GM12878 (cell line): ENCODE data around the gene ADGRA3. TPM values are rescaled to one million over a fixed set of nuclear protein-coding genes. Genes with fewer than 3 reads are reported as not detected.

Experiments used
- ATAC-seq: fragments of 200-7000 bp; cut with Tn5 transposase; 3 replicates; pipeline ENCODE4 v1.9.1; 2020; ENCODE audit warnings: mild to moderate bottlenecking, moderate library complexity
- BruUV-seq: library from RNA; stranded (reverse); fragments of 400-500 nt; replicated peaks from 2 replicates; lab custom pipeline; 2021; lab: Mats Ljungman, UMichigan
- CTCF ChIA-PET: fragments of 300-600 bp; sonication (Branson Sonifier 250); formaldehyde crosslinking; extraction: SDS; loops from one replicate; lab custom pipeline; 2021; ENCODE audit warnings: inconsistent platforms; lab: Yijun Ruan, JAX
- POLR2A ChIA-PET: fragments of 350-600 bp; formaldehyde crosslinking; extraction: SDS; loops from one replicate; lab custom pipeline; 2021; ENCODE audit warnings: inconsistent platforms; lab: Charles Lee
- RAD21 ChIA-PET: fragments of 300-600 bp; sonication (Branson Sonifier 250); formaldehyde crosslinking; loops from one replicate; lab custom pipeline; 2023; ENCODE audit warnings: antibody characterized with exemption; ENCODE audit not compliant: unreplicated experiment; lab: Charles Lee
- SMC1A ChIA-PET: fragments of 300-600 bp; sonication (Branson Sonifier 250); formaldehyde crosslinking; loops from one replicate; lab custom pipeline; 2023; ENCODE audit not compliant: unreplicated experiment, uncharacterized antibody; lab: Charles Lee
- DNase-seq: peaks from one replicate; pipeline ENCODE4 v3.0.0-alpha.2; 2011; ENCODE audit warnings: low read depth, low spot score
- FAIRE-seq: peaks from 3 replicates; lab custom pipeline; 2011; peaks lifted over from hg19 to GRCh38; lab: Jason Lieb, UNC
- H2AFZ ChIP-seq: 2 replicates; pipeline ENCODE4 v1.6.0; 2011; ENCODE audit warnings: low read depth, low read length, control low read depth; ENCODE audit not compliant: control insufficient read depth
- H3K27ac ChIP-seq: 2 replicates; pipeline ENCODE4 v1.5.1; 2011; ENCODE audit warnings: control low read depth; ENCODE audit not compliant: control insufficient read depth, insufficient read depth
- H3K27me3 ChIP-seq, 2 experiments: replicated peaks in 1 of 2; 2 replicates each; pipeline versions ENCODE4 v1.6.0 to v1.6.1; 2011; ENCODE audit warnings: low read length in 1 of 2; ENCODE audit not compliant: control insufficient read depth in 2 of 2, insufficient read depth in 2 of 2
- H3K36me3 ChIP-seq, 2 experiments: 2 replicates each; pipeline ENCODE4 v1.5.1; 2011; ENCODE audit warnings: low read length in 1 of 2; ENCODE audit not compliant: control insufficient read depth in 2 of 2, insufficient read depth in 2 of 2
- H3K4me1 ChIP-seq: 2 replicates; pipeline ENCODE4 v1.6.1; 2011; ENCODE audit warnings: mild to moderate bottlenecking, low read length, moderate library complexity, mixed read lengths; ENCODE audit not compliant: control insufficient read depth, insufficient read depth
- H3K4me2 ChIP-seq: 2 replicates; pipeline ENCODE4 v1.6.0; 2011; ENCODE audit warnings: control low read depth; ENCODE audit not compliant: control insufficient read depth, insufficient read depth
- H3K4me3 ChIP-seq: fragments of 200-600 bp; sonication (generic); 2 replicates; pipeline ENCODE4 v1.5.1; 2016
- H3K79me2 ChIP-seq: 2 replicates; pipeline ENCODE4 v1.6.0; 2011; ENCODE audit warnings: low read length; ENCODE audit not compliant: control insufficient read depth, insufficient read depth
- H3K9ac ChIP-seq: 2 replicates; pipeline ENCODE4 v1.8.0; 2011; ENCODE audit warnings: low read length, control low read depth, mixed read lengths; ENCODE audit not compliant: control insufficient read depth, insufficient read depth
- H3K9me3 ChIP-seq: replicated peaks from 3 replicates; pipeline ENCODE4 v1.5.1; 2011; ENCODE audit warnings: mild to moderate bottlenecking, low read length; ENCODE audit not compliant: control insufficient read depth, insufficient read depth
- H4K20me1 ChIP-seq: 2 replicates; pipeline ENCODE4 v1.6.0; 2011; ENCODE audit not compliant: control insufficient read depth, insufficient read depth
- BCL11A ChIP-seq: IDR thresholded peaks from 2 replicates; pipeline ENCODE4 v1.6.1; 2011; ENCODE audit warnings: low read depth, low read length
- EGR1 ChIP-seq, 2 experiments: IDR thresholded peaks; 1 replicate in 1 of 2; 2 replicates in 1 of 2; pipeline ENCODE4 v1.6.1; 2011 to 2012; ENCODE audit warnings: low read depth in 2 of 2, low read length in 2 of 2, borderline replicate concordance in 1 of 2, mild to moderate bottlenecking in 1 of 2, moderate library complexity in 1 of 2
- EP300 ChIP-seq, 2 experiments: fragments of 150-350 bp in 1 of 2; IDR thresholded peaks; 2 replicates each; pipeline ENCODE4 v1.6.1; 2011 to 2012; ENCODE audit warnings: low read depth in 2 of 2, low read length in 2 of 2, borderline replicate concordance in 1 of 2, improper control_type of control experiment in 1 of 2, inconsistent platforms in 1 of 2; ENCODE audit not compliant: control insufficient read depth in 1 of 2
- ETV6 ChIP-seq, 2 experiments: fragments of 450-650 bp in 1 of 2; IDR thresholded peaks in 1 of 2; conservative IDR thresholded peaks in 1 of 2; 2 replicates each; pipeline ENCODE4 v1.6.1; 2014; ENCODE audit warnings: antibody characterized with exemption in 1 of 2, borderline replicate concordance in 1 of 2, low read depth in 1 of 2, mild to moderate bottlenecking in 1 of 2, moderate library complexity in 1 of 2
- GATAD2B ChIP-seq: fragments of 450-650 bp; conservative IDR thresholded peaks from 2 replicates; pipeline ENCODE4 v1.6.1; 2017; ENCODE audit warnings: low read depth, mild to moderate bottlenecking, moderate library complexity
- HDGF ChIP-seq: fragments of 450-650 bp; IDR thresholded peaks from 2 replicates; pipeline ENCODE4 v1.6.1; 2016; ENCODE audit warnings: antibody characterized with exemption
- MXI1 ChIP-seq: fragments of 150-350 bp; IDR thresholded peaks from 2 replicates; pipeline ENCODE4 v1.6.1; 2011; ENCODE audit warnings: low read depth, mild to moderate bottlenecking, inconsistent platforms, low read length, improper control_type of control experiment
- MYB ChIP-seq: fragments of 150-350 bp; IDR thresholded peaks from 2 replicates; pipeline ENCODE4 v1.6.1; 2014; ENCODE audit warnings: mild to moderate bottlenecking, low read depth, low read length, borderline replicate concordance
- NFIC ChIP-seq: IDR thresholded peaks from 2 replicates; pipeline ENCODE4 v1.6.1; 2012; ENCODE audit warnings: low read depth, mild to moderate bottlenecking, inconsistent platforms, low read length, moderate library complexity
- PAX5 ChIP-seq: IDR thresholded peaks from 2 replicates; pipeline ENCODE4 v1.6.1; 2011; ENCODE audit warnings: low read depth, low read length, borderline replicate concordance
- PAX8 ChIP-seq: fragments of 450-650 bp; IDR thresholded peaks from 2 replicates; pipeline ENCODE4 v1.6.1; 2017; ENCODE audit warnings: mild to moderate bottlenecking, moderate library complexity
- SMAD5 ChIP-seq: IDR thresholded peaks from 2 replicates; pipeline ENCODE4 v1.6.1; 2016; ENCODE audit warnings: antibody characterized with exemption, low read depth
- SMARCA5 ChIP-seq: fragments of 450-650 bp; IDR thresholded peaks from 2 replicates; pipeline ENCODE4 v1.6.1; 2017; ENCODE audit warnings: mild to moderate bottlenecking
- STAT3 ChIP-seq: IDR thresholded peaks from 2 replicates; pipeline ENCODE4 v1.6.1; 2011; ENCODE audit warnings: low read depth, low read length, improper control_type of control experiment
- YBX1 ChIP-seq: fragments of 450-650 bp; IDR thresholded peaks from 2 replicates; pipeline ENCODE4 v1.6.1; 2016; ENCODE audit warnings: antibody characterized with exemption
- WGBS: methylation state at CpG from one replicate; pipeline ENCODE4 v1.1.6; 2016; ENCODE audit warnings: low lambda C conversion rate; ENCODE audit not compliant: insufficient replicate concordance, insufficient coverage; ENCODE audit errors: missing lambda C conversion rate; 5-methylcytosine and 5-hydroxymethylcytosine counted together
- in situ Hi-C: fragments of 300-500 bp; cut with MboI; formaldehyde crosslinking; loops from 9 replicates; pipeline ENCODE4 v1.14.3; 2018; ENCODE audit warnings: mixed read lengths
- intact Hi-C: fragments of 100-400 bp; cut with micrococcal nuclease; formaldehyde crosslinking; loops from one replicate; pipeline ENCODE4 v1.14.2; 2022; ENCODE audit not compliant: unreplicated experiment
- polyA plus RNA-seq, 11 experiments: library from polyadenylated mRNA; depleted of rRNA in 4 of 11; unstranded in 6 of 11; stranded (reverse) in 5 of 11; fragments of >200 nt; fragmentation: Nextera tagmentation in 4 of 11; fragmentation: Illumina TruSeq in 1 of 11; extraction: Ambion mirVana in 4 of 11; extraction: Trizol in 1 of 11; gene quantifications; 1 replicate in 1 of 11; 2 replicates in 10 of 11; pipeline versions ENCODE4 v1.2.1 to v1.2.3, GENCODE V29; 2011 to 2016; ENCODE audit warnings: inconsistent platforms in 2 of 11, missing spikeins in 2 of 11, low read depth in 1 of 11
- total RNA-seq, 4 experiments: library from RNA; depleted of rRNA in 3 of 4; stranded (reverse); fragments of >200 nt in 3 of 4; fragmentation: Illumina TruSeq in 1 of 4; extraction: Trizol in 1 of 4; gene quantifications; 2 replicates each; pipeline versions ENCODE4 v1.2.1 to v1.2.3, GENCODE V29; 2013 to 2021
- TF ChIP-seq, protein P1 (sequence below): fragments of 450-650 bp; IDR thresholded peaks from 2 replicates; pipeline ENCODE4 v1.6.1; 2016; ENCODE audit warnings: mild to moderate bottlenecking
- TF ChIP-seq, protein P2 (sequence below): fragments of 450-650 bp; IDR thresholded peaks from 2 replicates; pipeline ENCODE4 v1.6.1; 2017; ENCODE audit warnings: mild to moderate bottlenecking, moderate library complexity

Gene ADGRA3
- total and polyA plus RNA-seq, 10 of the 15 experiments (the other 5 are each of a cell fraction or from before 2014, with no cell fraction given) = 0.24 to 66.2 (median 2.5) TPM

DNA sequence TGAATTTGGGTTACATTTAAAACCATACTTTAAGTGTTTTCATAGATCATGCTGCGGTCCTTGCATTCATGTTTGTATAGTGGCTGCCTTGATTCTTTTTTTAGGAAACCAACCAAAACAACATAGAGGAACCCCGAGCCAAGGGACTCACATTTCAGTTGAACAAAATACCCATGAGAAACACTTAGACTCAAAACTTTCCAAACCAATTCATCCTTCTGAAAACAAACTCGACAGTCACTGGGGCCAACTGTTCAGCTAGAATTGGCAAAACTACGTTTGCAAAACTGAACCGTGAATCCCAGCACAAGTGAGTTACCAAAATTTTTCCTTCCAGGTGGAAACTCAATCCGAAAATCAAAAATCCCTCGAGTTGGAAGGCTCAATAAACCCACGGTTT is 1.4 kb downstream of the ADGRA3 start:
- CTCF ChIA-PET = interaction anchor here (0.8 to 2.6 kb wide), 13 partner anchors 9 to 104 kb away, joined by 3 to 10 read pairs (median 4); no protein-coding TSS in a partner anchor
- H3K27me3 ChIP-seq = peaks cover 0 to 3% of the 10 kb centered on the region in 2 experiments; a peak in 1 of 4 replicates
- H3K4me2 ChIP-seq = no peak overlapping the region
- SMC1A ChIA-PET = interaction anchor here (0.7 to 4.8 kb wide), 15 partner anchors 9 to 162 kb away, joined by 3 to 33 read pairs (median 4); no protein-coding TSS in a partner anchor
- intact Hi-C loops = loop anchor here (5.0 kb wide), 1 partner anchor 97 kb away; no protein-coding TSS in a partner anchor
- no peaks in the 10 kb centered on the region for H3K36me3 ChIP-seq
- no peak overlapping the region for H3K27ac ChIP-seq
- no TSS peak for BruUV-seq
- no peak for FAIRE-seq
- H3K9ac ChIP-seq = no peak overlapping the region
- RAD21 ChIA-PET = interaction anchor here (0.6 to 1.6 kb wide), 14 partner anchors 8 to 97 kb away, joined by 3 to 7 read pairs (median 5); no protein-coding TSS in a partner anchor
- H3K79me2 ChIP-seq = no peaks in the 10 kb centered on the region
- H4K20me1 ChIP-seq = no peaks in the 10 kb centered on the region
- no peak for ATAC-seq
- under 1% methylated on average over 8 of the region's 8 CpGs for WGBS
- H3K4me1 ChIP-seq = no peaks in the 10 kb centered on the region
- H3K9me3 ChIP-seq = no peaks in the 10 kb centered on the region
- POLR2A ChIA-PET = interaction anchor here (0.7 to 2.4 kb wide), 7 partner anchors 8 to 82 kb away, joined by 3 to 18 read pairs (median 9); no protein-coding TSS in a partner anchor
- no peak for TF ChIP-seq GATAD2B
- TF ChIP-seq MYB = no peak
- TF ChIP-seq PAX8 = no peak
- TF ChIP-seq, protein P1, sequence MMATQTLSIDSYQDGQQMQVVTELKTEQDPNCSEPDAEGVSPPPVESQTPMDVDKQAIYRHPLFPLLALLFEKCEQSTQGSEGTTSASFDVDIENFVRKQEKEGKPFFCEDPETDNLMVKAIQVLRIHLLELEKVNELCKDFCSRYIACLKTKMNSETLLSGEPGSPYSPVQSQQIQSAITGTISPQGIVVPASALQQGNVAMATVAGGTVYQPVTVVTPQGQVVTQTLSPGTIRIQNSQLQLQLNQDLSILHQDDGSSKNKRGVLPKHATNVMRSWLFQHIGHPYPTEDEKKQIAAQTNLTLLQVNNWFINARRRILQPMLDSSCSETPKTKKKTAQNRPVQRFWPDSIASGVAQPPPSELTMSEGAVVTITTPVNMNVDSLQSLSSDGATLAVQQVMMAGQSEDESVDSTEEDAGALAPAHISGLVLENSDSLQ = no peak
- TF ChIP-seq ETV6 (conservative IDR thresholded peaks at IDR 0.05 in 1 of 2, IDR thresholded peaks at IDR 0.05 in 1 of 2; ENCODE audit: borderline replicate concordance in 1 of 2, low read depth in 1 of 2) = no peak
- no peak for TF ChIP-seq HDGF
- no peak for TF ChIP-seq BCL11A
- TF ChIP-seq PAX5 = no peak
- TF ChIP-seq YBX1 = no peak
- TF ChIP-seq, protein P2, sequence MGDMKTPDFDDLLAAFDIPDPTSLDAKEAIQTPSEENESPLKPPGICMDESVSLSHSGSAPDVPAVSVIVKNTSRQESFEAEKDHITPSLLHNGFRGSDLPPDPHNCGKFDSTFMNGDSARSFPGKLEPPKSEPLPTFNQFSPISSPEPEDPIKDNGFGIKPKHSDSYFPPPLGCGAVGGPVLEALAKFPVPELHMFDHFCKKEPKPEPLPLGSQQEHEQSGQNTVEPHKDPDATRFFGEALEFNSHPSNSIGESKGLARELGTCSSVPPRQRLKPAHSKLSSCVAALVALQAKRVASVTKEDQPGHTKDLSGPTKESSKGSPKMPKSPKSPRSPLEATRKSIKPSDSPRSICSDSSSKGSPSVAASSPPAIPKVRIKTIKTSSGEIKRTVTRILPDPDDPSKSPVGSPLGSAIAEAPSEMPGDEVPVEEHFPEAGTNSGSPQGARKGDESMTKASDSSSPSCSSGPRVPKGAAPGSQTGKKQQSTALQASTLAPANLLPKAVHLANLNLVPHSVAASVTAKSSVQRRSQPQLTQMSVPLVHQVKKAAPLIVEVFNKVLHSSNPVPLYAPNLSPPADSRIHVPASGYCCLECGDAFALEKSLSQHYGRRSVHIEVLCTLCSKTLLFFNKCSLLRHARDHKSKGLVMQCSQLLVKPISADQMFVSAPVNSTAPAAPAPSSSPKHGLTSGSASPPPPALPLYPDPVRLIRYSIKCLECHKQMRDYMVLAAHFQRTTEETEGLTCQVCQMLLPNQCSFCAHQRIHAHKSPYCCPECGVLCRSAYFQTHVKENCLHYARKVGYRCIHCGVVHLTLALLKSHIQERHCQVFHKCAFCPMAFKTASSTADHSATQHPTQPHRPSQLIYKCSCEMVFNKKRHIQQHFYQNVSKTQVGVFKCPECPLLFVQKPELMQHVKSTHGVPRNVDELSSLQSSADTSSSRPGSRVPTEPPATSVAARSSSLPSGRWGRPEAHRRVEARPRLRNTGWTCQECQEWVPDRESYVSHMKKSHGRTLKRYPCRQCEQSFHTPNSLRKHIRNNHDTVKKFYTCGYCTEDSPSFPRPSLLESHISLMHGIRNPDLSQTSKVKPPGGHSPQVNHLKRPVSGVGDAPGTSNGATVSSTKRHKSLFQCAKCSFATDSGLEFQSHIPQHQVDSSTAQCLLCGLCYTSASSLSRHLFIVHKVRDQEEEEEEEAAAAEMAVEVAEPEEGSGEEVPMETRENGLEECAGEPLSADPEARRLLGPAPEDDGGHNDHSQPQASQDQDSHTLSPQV = no peak
- TF ChIP-seq NFIC = no peak
- no peak for TF ChIP-seq SMARCA5
- no peak for TF ChIP-seq MXI1
- no peak for TF ChIP-seq SMAD5
- TF ChIP-seq EP300 (IDR thresholded peaks at IDR 0.05; ENCODE audit: borderline replicate concordance in 1 of 2, control insufficient read depth in 1 of 2, low read depth in 2 of 2, low read length in 2 of 2) = no peak
- no peak for TF ChIP-seq EGR1 (IDR thresholded peaks at IDR 0.05; ENCODE audit: borderline replicate concordance in 1 of 2, low read depth in 2 of 2, low read length in 2 of 2)
- no peak for TF ChIP-seq STAT3
- in situ Hi-C loops = no loop called here
- DNase-seq = no peak
- no peak overlapping the region for H3K4me3 ChIP-seq
- H2AFZ ChIP-seq = no peak overlapping the region
